Activated B cell treated with CpG ODN at 0.5 μM for 24 hours (primary cell): ENCODE measurements around the gene SLC25A24. TPM values are rescaled to one million over a fixed set of nuclear protein-coding genes. Genes with fewer than 3 reads are reported as not detected.

Source experiments
- ATAC-seq: fragments of 200-7000 bp; cut with Tn5 transposase; one replicate; pipeline ENCODE4 v1.10.0; 2021; ENCODE audit warnings: low read depth, mild to moderate bottlenecking, moderate library complexity
- CTCF ChIA-PET: fragments of 350-600 bp; sonication (Branson Sonifier 250); formaldehyde crosslinking; loops from one replicate; lab custom pipeline; 2021; ENCODE audit warnings: antibody characterized with exemption; lab: Charles Lee
- POLR2A ChIA-PET: fragments of 350-600 bp; sonication (Branson Sonifier 250); formaldehyde crosslinking; loops from one replicate; lab custom pipeline; 2021; ENCODE audit warnings: antibody characterized with exemption; lab: Charles Lee
- DNase-seq: peaks from one replicate; pipeline ENCODE4 v3.0.0; 2022
- H3K27ac Mint-ChIP-seq: one replicate; pipeline ENCODE4 v1.8.0; 2020; ENCODE audit warnings: mixed read lengths
- H3K27me3 Mint-ChIP-seq: one replicate; pipeline ENCODE4 v1.8.0; 2021; ENCODE audit warnings: mixed read lengths
- H3K36me3 Mint-ChIP-seq: one replicate; pipeline ENCODE4 v1.8.0; 2021; ENCODE audit warnings: low read depth, mixed read lengths
- H3K4me1 Mint-ChIP-seq: one replicate; pipeline ENCODE4 v1.8.0; 2021; ENCODE audit warnings: mixed read lengths
- H3K4me3 Mint-ChIP-seq: one replicate; pipeline ENCODE4 v1.8.0; 2020; ENCODE audit warnings: mild to moderate bottlenecking, mixed read lengths
- H3K9me3 Mint-ChIP-seq: one replicate; pipeline ENCODE4 v1.8.0; 2020; ENCODE audit warnings: mixed read lengths
- intact Hi-C: fragments of 100-400 bp; cut with micrococcal nuclease; formaldehyde crosslinking; loops from one replicate; pipeline ENCODE4 v1.15.1; 2024
- total RNA-seq: library from RNA; stranded (reverse); gene quantifications from 2 replicates; pipeline ENCODE4 v1.2.3, GENCODE V29; 2022
- TF ChIP-seq, protein P1 (sequence below): fragments of 200-600 bp; IDR thresholded peaks from one replicate; pipeline ENCODE4 v1.8.0; 2022; ENCODE audit warnings: antibody characterized with exemption, mild to moderate bottlenecking

The SLC25A24 gene
- total RNA-seq, 1 donor from 2014 or later, result 22.1 TPM

DNA sequence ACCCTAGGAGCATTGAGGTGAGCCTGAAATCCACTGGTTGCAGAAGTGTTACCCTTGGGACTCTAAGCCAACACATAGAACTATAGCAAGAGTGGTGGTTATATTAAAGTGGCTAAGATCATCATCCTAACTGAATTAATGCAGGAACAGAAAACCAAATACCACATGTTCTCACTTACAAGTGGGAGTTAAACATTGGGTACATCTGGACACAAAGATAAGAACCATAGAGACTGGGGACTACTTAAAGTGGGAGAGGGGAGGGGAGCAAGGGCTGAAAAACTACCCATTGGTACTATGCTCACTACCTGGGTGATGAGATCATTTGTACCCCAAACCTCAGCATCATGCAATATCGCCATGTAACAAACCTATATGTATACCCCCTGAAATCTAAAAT is 100.0 kb downstream of the SLC25A24 start:
- DNase-seq, result no peak
- POLR2A ChIA-PET, result no interaction called here
- CTCF ChIA-PET, result no interaction called here
- H3K27ac Mint-ChIP-seq, result no peak overlapping the region
- H3K4me1 Mint-ChIP-seq, result peaks cover 4% of the 10 kb centered on the region
- ATAC-seq, result no peak
- TF ChIP-seq, protein P1, sequence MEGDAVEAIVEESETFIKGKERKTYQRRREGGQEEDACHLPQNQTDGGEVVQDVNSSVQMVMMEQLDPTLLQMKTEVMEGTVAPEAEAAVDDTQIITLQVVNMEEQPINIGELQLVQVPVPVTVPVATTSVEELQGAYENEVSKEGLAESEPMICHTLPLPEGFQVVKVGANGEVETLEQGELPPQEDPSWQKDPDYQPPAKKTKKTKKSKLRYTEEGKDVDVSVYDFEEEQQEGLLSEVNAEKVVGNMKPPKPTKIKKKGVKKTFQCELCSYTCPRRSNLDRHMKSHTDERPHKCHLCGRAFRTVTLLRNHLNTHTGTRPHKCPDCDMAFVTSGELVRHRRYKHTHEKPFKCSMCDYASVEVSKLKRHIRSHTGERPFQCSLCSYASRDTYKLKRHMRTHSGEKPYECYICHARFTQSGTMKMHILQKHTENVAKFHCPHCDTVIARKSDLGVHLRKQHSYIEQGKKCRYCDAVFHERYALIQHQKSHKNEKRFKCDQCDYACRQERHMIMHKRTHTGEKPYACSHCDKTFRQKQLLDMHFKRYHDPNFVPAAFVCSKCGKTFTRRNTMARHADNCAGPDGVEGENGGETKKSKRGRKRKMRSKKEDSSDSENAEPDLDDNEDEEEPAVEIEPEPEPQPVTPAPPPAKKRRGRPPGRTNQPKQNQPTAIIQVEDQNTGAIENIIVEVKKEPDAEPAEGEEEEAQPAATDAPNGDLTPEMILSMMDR, result no peak
- intact Hi-C loops, result loop anchor here (5.0 kb wide), 1 partner anchor 38 kb away; no protein-coding TSS in a partner anchor
- H3K9me3 Mint-ChIP-seq, result peaks cover under 1% of the 10 kb centered on the region
- H3K4me3 Mint-ChIP-seq, result no peak overlapping the region
- H3K36me3 Mint-ChIP-seq, result no peaks in the 10 kb centered on the region
- no peaks in the 10 kb centered on the region for H3K27me3 Mint-ChIP-seq

DNA sequence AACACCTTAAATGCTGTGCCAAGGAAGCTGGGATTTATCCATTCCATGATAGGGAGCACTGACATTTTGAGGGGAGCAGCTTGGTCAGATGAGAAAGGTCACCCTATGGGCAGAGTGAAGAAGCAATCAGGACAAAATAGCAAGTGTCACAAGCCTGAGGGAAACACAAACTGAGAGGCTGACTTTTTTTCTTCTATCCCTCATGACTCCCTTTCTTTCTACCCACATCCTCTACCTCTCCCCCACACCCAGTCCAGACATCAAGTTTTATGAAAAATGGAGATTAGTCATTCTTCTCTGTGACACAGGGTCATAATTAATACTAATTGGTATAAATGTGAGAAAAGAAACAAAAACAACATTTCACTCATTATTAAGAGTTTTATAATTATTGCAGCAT is 103.1 kb downstream of the SLC25A24 start:
- no peak overlapping the region for H3K4me3 Mint-ChIP-seq
- CTCF ChIA-PET, result no interaction called here
- TF ChIP-seq, protein P1, result no peak
- H3K27me3 Mint-ChIP-seq, result no peaks in the 10 kb centered on the region
- no peak overlapping the region for H3K27ac Mint-ChIP-seq
- no peaks in the 10 kb centered on the region for H3K36me3 Mint-ChIP-seq
- no peak for ATAC-seq
- intact Hi-C loops, result no loop called here
- H3K4me1 Mint-ChIP-seq, result no peaks in the 10 kb centered on the region
- H3K9me3 Mint-ChIP-seq, result no peaks in the 10 kb centered on the region
- POLR2A ChIA-PET, result no interaction called here
- DNase-seq, result no peak

DNA sequence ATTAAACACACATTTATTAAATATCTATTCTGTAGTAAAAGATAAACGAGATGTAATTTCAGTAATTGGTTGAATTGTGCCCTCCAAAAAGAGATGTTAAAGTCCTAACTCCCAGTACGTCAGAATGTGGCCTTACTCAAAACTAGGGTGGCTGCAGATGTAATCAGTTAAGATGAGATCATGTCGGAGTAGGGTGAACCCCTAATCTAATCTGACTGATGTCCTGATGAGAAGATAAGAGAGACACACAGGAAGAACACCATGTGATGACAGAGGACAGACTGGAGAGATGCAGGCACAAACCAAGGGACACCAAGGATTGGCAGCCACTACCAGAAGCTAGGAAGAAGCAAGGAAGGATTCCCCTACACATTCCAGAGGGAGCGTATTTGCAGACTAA is 104.1 kb downstream of the SLC25A24 start:
- POLR2A ChIA-PET, result no interaction called here
- TF ChIP-seq, protein P1, result no peak
- no peak overlapping the region for H3K27ac Mint-ChIP-seq
- H3K36me3 Mint-ChIP-seq, result no peaks in the 10 kb centered on the region
- H3K9me3 Mint-ChIP-seq, result no peaks in the 10 kb centered on the region
- DNase-seq, result no peak
- ATAC-seq, result no peak
- no peaks in the 10 kb centered on the region for H3K4me1 Mint-ChIP-seq
- H3K27me3 Mint-ChIP-seq, result no peaks in the 10 kb centered on the region
- CTCF ChIA-PET, result interaction anchor here (0.7 kb wide), 1 partner anchor 415 kb away, joined by 3 read pairs; no protein-coding TSS in a partner anchor
- intact Hi-C loops, result no loop called here
- no peak overlapping the region for H3K4me3 Mint-ChIP-seq

DNA sequence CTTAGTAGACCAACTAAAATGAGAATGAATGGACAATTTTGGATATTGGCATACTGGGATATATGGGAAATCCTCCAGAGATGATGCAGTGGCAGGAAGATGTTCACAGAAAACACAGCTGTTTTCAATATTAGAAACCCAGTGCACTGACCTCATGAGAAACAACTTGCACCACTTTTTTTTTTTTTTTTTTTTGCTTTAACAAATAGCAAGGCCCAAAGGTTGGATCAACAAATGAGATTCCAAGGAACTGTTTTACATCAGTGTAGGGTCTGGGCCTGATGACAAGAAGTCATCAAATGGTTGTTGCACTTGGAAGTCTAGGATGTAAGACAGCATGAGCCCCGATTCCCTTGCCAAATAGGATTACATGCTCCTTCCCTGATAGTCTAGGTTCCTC is 110.7 kb downstream of the SLC25A24 start:
- ATAC-seq, result no peak
- CTCF ChIA-PET, result no interaction called here
- Mint-ChIP-seq H3K4me3 (no peak overlapping the region), H3K4me1 (no peaks in the 10 kb centered on the region), H3K9me3 (no peaks in the 10 kb centered on the region), H3K27me3 (no peaks in the 10 kb centered on the region), H3K36me3 (no peaks in the 10 kb centered on the region), H3K27ac (no peak overlapping the region)
- DNase-seq, result no peak
- intact Hi-C loops, result no loop called here
- POLR2A ChIA-PET, result no interaction called here
- TF ChIP-seq, protein P1, result no peak

DNA sequence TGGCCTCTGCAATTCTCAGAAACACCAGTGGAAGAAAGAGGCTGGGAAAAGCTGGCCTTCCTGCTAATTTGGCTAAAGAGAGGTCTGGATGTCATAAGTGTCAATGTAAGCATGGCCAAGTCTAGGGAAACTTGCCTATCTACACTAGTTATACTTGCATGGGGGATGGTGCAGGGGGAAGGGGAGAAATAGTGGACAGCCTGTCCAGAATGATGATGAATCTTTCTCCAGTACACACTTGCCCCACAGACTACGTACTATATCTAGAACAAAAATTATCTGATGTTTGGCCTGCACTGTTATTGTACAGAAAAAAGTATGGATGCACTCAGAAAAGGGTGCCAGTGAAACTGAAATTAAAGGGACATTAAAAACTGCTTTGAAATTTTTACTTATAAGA is 114.5 kb downstream of the SLC25A24 start:
- intact Hi-C loops, result no loop called here
- ChIA-PET POLR2A (no interaction called here), CTCF (no interaction called here)
- Mint-ChIP-seq H3K4me1 (peaks cover 16% of the 10 kb centered on the region), H3K36me3 (no peaks in the 10 kb centered on the region), H3K27ac (no peak overlapping the region), H3K9me3 (no peaks in the 10 kb centered on the region), H3K27me3 (no peaks in the 10 kb centered on the region), H3K4me3 (no peak overlapping the region)
- no peak for DNase-seq
- ATAC-seq, result no peak
- TF ChIP-seq, protein P1, result no peak
